NCI-H226 (cell line): ENCODE measurements around the gene ADAMTS2.

Experiments
- DNase-seq: peaks from one replicate; pipeline ENCODE4 v3.0.0-alpha.2; 2015

The ADAMTS2 gene

GRCh38 chr5:179171251-179171815, 173.9 kb downstream of the ADAMTS2 start:
- DNase-seq: no peak

DNA sequence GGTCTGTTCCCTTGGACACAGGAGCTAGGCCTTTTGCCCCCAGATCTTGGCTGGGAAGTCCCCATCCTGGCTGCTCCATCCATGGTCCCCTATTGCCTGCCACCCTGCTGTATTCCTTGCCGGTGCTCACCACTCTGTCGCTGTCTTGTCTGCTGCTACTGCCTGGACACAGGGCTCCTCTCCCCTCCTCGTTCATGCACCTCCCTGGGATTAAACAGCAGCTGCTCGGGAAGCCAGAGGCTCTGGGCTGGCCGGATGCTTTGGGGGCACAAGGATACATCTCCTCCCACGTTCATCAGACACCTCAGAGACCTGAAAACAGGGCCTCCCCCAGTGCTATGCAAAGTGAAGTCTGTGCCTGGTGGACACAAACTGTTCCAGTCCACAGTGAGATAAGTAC, 174.7 kb downstream of the ADAMTS2 start:
- no peak for DNase-seq

DNA sequence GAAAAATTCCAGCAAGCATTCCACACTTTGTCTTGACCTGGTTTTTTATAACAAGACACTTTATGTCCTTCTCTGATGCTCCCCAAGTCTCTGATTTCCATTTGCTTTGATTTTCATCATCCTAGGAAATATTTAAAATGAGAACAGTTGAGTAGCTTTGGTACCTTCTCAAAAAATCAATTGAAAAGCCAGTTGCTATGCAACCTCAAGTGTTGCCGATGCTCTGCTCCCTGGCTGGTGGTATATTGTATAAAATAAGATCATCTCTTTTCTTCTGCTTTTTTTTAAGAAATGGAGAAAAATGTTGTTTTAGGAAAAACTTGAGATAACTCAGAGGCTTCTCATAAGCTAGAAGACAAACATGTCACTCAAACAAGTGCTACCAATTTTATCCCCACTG, 175.4 kb downstream of the ADAMTS2 start:
- no peak for DNase-seq

DNA sequence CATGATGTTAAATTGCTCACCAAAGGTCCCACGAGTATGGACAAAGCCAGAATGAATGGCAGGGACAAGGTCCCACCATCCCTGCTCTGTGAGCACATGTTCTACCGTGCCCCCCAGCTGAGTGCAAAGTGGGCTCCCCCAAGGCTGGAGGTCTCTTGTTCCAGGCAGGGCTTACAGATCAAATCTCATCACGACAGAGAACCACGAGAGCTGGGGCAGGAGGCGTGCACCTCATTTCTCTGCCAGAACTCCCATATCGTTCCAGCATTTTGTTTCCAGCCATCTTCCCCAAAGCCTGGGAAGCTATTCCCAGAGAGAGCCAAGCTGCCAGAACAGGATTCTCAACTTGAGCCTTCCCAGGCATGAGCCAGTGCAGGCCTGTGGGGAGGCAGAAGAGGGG, 176.6 kb downstream of the ADAMTS2 start:
- no peak for DNase-seq

DNA sequence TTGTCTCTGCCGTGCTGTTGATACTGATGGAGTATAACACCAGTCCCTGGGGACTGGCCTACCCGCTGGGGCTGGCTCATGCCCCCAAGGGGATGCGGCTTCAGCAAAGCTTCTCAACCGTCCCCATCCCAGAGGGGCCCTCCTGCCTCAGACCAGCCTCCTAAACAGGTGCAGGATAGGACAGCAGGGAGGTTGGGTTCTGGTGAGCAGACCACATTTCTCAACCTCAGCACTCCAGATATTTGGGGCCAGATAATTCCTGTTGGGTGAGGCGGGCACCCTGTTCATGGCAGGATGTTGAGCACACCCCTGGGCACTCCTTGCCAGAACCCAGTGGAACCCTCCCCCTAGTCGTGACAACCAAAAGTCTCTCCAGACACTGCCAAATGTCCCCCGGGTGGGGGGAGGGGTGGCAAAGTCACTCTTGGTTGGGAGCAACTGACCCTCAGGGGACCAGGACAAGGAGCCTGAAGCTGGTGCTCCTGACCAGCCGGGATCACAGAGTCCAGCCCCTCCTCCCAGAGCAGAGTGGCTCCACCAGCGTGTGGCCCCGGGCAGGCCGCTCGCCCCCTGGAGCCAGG, 177.3 kb downstream of the ADAMTS2 start:
- DNase-seq: no peak

DNA sequence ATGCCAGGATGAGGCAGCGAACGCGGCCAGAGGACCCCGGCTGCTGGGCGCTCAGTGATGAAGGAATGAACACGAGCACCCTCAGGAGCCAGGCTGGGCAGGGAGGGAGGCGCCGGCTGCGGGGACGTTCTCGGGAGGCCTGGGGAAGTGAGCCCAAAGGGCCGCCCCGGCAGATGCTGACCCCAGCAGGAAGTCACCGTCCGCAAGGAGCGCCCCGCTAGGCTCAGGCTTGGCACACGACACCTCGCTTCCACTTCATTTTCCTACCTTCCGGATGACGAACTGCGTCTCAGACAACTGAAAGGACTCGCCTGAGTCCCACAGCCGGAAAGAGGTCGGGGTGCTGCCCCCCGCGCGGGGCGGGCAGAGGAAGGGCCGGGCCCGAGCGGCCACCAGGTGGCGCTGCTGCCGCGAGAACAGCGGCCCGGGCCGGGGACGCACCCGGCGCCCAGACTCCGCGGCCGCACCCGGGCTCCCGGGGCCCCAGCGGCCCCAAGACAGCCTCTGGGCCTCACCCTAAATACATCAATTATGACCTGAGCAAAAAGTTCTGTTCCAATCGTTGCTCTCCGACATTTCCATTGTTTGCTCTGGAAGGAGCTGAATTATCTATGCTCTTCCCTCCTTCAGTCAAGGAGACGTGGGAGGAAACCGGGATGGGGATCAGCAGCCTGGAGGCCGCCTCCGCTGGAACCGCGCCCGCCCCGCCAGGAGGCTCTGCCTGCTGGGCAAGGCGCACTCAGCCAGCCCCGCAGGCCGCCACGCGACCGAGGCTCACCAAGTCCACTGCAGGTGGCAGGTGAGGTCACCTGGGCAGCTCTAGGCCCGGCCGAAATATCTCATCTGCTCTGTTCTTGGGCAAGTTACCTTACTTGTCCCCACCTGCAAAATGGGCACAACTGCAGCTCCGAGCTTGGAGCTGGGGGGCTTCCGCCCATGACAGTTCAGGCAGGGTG, 178.1 kb downstream of the ADAMTS2 start:
- peak; percentile 36 for DNase-seq

DNA sequence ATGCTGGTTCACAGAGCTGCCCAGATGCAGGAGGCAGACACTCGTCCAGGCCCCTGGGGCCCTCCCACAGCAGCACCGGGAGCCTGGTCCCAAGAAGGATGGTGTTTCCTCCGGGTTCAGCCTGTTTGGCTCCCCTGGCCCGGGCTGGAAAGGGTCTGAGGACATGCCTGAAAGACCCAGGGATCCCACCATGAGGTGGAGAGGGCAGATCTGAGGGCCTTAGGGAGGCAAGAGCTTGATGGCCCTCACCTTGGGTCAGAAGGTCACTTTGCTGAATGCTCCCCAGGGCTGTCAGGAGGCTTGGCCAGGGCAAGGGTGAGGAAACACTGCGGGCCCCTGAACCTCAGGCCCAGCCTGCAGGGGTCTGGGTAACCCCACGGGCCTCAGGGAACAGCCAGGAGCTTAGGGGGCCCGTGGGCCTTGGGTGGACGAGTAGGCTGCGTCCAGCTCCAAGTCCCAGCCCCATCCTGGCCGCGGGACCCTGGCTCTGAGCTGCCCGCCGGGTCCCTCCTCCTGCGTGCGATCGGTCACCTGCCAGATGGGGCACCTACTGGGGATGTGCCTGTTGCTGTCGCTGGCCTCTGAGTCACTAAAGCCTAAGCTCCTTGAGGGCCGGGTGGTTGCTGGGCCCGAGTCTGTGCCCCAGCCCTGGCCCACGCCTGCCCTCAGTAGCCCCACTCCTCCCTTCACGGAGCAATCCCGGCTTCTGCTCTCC, 178.9 kb downstream of the ADAMTS2 start:
- no peak for DNase-seq

- DNase-seq: no peak
Observed at GRCh38 chr5:179165421-179166170, 179.7 kb downstream of the ADAMTS2 start.

DNA sequence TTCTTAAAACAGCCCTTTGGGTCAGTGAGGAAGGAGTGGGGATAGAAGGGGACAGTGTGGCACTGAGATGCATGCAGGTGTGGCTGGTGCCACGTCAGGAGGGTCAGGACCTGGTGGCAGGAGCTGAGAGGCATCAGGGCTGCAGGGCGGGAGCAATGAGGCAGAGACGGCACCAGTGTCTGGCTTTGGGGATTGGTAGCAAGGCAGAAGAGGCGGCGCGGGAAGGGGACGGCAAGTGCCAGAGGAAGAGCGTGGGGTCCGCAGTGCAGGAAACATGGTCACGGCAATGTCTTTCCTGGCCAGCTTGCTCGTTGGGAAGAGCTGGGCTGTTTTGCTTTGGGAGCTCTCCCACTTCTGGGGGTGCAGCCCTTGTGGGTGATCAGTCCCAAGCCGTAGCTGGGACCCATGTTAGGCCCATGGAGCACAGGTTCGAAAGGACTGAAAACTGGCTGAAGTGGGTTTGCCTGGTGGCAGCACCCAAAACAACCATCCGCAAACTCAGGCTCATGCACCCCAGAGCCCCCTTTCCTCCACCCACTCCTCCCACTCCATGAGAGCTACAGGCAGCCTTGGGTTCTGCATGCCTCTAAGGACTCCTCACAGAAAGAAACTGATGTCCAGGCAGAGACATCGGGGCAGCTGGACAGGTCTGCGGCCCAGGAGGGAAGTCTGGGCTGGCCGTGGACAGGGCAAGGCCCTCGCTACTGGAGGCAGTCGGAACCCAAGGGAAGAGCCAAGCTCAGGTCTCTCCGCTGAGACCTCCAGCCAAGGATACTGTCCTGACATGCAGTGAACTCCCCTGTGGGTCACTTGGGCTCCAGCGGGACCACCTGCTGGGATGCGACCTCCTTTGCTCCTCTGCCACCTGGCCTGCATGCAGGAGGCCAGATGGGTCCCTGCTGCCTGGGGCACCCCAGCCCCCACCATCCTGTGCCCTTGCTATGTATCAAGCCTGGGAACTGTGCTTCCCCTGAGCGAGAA, 180.6 kb downstream of the ADAMTS2 start:
- no peak for DNase-seq

- DNase-seq: no peak
Observed at GRCh38 chr5:179163236-179164155, 181.8 kb downstream of the ADAMTS2 start.

DNA sequence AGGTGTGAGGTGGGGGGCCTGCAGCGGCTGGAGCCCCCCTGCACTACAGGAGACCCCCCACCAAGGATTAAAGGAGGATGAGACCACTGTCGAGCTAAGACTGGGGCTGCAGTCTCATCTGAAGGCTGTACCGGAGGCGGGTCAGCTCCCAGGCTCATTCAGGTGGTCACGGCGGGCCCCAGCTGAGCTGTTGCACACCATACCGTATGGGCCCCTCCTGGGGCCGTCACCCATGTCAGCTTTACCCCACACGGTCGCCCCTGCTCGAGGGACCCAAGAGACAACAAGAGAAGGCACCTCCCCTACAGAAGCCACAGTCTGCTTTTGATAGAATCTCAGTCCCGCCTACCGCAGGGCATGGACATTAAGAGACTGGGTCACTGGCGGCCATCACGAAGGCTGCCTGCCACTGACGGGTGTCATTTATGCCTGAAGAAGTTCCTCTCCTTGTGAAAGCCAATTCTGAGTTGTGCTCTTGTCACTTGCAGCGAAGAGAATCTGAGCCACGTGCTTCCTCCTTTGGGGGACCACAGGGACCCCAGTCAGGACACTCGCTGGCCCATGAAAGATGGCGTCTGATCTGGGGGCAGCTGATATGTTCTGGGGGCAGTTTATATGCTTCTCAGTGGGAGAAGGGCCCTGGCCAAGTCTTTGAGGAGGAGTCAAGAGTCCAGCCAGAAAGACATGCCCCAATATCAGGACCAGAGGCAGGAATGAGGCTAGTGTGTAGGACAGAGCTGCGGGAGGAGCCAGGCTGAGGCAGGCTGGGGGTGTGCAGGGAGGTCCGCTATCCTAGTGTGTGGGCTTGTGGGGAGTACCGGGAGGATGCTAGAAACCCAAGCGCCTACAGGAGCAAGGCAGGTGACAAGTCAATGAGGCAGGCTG, 182.7 kb downstream of the ADAMTS2 start:
- no peak for DNase-seq

DNA sequence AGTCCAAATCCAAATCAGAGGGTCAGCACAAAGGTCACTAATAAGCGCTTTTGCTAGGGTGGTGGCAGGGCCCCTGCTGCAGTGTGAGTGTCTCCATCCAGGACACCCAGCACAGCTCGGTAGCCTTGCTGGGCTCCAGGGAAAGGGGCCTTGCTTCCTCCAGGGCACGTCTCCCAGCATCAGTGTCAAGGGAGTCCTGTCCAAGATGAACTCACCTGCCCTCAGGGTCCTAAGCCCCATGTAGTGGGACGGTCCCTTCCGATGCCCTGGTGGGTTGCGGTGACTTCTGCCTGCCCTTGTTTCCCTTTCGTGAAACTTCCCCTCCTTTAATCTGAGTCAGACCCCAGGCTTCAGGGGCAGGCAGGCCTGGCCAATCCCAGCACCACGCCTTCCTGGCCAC, 183.4 kb downstream of the ADAMTS2 start:
- DNase-seq: no peak

DNA sequence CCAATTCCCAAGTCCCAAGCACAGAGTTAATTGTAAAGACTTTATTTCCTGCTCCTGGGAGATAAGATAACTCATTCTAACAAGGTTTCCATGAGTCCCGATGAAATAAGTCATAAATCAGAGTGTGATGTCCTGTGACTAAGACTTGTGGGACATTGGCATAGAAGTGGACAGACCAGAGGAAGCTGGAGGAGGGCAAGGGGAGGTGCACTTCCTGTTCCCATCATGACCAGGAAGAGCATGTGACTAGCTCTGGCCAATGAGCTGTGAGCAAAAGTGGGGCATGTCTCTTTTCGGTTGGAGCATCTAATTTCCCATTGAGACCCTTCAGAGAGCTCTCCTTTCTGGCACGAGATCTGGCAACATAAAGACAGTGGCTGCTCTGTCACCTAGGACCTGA, 184.7 kb downstream of the ADAMTS2 start:
- DNase-seq: no peak

- no peak for DNase-seq
Observed at GRCh38 chr5:179158556-179158955, 186.7 kb downstream of the ADAMTS2 start.

DNA sequence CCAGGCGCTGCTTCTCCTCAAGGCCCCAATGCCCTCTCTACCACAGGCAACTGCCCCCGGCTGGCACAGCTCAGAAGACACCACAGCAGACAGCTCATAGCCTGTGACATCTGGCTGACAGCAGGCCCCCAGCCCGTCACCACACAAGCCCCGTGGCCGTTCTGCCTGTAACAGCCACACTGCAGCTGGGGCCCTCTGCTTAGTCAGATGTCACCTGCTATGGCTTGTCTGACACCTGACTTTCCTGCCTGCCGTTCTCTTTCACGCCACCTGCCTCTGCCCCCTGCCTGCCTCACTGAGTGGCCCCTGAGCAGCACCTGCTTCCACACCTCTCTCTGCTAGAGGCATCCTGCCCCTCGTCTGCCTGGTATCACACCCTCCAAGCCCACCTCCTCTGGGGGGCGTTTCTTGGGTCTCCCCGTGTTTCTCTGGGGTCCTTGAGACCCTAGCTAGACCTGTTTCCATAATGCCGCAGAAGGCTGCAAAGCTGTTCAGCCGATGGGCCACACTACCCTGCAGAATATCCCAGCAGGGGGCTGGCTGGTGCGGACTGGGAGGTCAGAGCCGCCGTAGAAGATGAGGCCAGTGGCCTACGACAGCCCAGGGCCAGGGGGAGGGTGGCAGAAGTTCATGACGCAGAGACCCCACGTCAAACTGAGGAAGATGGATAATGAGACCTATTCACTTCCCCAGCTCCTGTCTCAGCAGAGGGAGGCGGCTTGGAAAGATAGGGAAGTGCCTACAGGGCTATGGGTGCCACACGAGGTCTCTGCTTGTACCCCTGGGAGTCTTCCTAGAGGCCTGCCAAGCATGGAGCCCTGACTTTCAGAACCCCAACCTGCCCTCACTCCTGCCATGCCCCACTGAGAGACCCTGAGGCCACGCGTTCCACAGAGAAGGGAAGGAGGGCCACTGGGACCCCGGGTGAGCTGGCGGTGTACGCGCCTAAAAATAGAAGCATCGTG, 190.0 kb downstream of the ADAMTS2 start:
- no peak for DNase-seq

DNA sequence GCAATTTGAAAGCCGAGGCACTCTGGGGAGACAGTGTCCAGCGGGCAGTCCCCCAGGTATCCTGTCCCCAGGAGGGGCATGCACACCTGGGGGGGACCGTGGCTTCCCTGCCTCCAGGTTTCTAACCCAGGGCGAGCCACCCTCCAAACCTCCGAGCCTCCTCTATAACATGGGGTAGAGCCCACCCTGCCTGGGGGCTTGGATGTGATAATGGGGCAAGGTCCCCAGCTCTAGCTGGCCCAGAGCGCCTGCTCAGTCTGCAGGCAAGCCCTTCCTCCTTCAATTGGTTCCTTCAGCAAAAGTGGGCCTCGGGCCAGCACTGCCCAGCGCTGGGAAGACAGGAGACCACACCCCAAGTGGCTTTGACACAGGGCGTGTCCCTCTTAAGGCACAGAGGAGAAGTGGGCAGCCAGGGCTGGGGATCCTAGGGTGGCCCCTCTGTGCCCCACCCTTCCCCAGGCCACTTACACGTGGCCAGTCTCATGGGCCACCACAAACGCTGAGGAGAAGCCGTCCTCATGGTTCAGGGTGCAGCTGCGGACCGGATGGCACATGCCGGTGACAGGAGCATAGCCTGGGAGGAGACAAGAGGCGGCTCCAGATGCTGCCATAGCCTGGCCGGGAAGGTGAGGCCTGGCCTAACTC, 190.8 kb downstream of the ADAMTS2 start:
- DNase-seq: no peak

DNA sequence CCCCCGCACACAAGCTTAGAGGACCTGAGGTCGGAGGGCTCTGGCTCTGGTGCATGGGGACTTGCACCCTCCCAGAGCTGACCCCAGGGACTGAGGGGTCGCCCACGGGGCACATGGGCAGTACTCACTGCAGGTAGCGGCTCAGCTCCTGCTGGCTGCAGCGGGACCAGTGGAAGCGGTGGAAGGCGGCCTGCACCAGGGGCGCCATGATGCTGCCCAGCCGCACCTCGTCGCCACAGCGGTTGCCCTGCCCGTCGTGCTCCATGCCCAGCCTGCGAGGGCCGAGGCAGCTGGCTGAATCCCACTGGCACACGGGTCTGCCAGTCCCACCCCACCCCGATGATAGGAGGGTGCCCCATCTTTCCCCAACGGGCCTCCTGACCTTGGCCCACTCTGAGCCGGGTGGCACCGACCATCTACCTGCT, 191.3 kb downstream of the ADAMTS2 start:
- no peak for DNase-seq
